GM10266 (cell line): ENCODE results near the gene COMMD10.

ENCODE experiments used
- DNase-seq: peaks from one replicate; pipeline ENCODE4 v3.0.0; 2012; ENCODE audit errors: extremely low spot score
- CTCF ChIP-seq: IDR thresholded peaks from 2 replicates; pipeline ENCODE4 v1.5.1; 2012; ENCODE audit warnings: mild to moderate bottlenecking, low read depth; ENCODE audit not compliant: control insufficient read depth, insufficient read depth; ENCODE audit errors: missing control alignments

Gene COMMD10

GRCh38 chr5:116272281-116272941 is 187.6 kb downstream of the COMMD10 start:
- TF ChIP-seq CTCF, result no peak
- no peak for DNase-seq

DNA sequence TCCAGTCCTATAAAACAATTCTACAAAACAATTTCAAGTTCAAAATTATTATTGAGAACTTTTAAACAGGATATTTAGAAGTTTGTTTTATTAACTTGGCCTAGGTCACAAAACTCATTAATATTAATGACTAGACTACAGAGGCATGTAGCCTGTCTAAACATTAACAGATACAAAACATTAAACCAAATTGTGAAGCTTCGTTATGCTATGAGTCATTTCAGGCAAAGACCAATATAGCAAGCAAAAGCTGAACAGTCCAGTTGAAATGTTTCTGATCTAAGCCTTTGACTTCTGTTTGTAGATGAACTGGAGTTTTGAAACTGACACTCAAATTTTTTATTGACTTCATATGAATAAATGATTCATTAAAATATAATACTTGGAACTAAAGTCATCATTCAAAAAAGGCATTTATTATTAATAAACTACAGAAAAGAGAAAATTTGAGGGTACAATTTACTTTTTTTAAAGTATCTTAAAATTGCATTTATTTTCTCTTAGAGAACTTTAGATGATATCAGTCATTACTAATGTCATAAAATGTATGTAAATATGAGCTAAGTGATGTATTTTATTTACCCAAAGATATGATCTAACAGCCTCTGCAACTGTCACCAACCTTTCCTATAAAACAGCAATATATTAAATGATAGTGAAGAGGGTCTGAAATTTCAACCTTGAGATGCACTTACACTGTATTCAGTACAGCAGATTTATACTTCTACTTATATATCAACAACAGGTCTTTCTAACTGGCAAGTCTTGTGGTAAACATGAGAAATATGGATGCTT is 188.8 kb downstream of the COMMD10 start:
- DNase-seq, result peak; percentile 2
- TF ChIP-seq CTCF, result no peak

GRCh38 chr5:116274251-116274650 is 189.4 kb downstream of the COMMD10 start:
- no peak for TF ChIP-seq CTCF
- DNase-seq, result no peak

- TF ChIP-seq CTCF, result no peak
- DNase-seq, result no peak
These were observed 190.5 kb downstream of the COMMD10 start for GRCh38 chr5:116275282-116275681.

DNA sequence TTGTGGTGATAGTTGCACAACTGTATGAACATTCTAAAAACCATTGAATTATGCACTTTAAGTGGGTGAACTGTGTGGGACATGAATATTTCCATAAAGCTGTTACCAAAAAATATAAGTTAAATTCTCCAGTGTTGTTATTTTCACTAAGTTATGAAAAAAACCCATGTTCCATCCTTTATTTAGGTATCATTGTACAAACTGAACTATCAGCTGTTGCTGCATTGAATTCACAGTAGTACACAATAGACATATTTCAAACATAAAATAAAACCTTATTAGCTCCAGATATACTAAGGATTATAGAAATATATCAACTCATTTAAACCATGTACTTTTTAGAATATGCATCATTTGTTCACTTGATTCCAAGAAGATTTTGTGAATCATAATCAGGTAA is 192.1 kb downstream of the COMMD10 start:
- no peak for TF ChIP-seq CTCF

GRCh38 chr5:116280149-116280803 is 195.5 kb downstream of the COMMD10 start:
- no peak for DNase-seq
- no peak for TF ChIP-seq CTCF

More for the DNA sequence above, 192.1 kb downstream of the COMMD10 start:
- no peak for DNase-seq

DNA sequence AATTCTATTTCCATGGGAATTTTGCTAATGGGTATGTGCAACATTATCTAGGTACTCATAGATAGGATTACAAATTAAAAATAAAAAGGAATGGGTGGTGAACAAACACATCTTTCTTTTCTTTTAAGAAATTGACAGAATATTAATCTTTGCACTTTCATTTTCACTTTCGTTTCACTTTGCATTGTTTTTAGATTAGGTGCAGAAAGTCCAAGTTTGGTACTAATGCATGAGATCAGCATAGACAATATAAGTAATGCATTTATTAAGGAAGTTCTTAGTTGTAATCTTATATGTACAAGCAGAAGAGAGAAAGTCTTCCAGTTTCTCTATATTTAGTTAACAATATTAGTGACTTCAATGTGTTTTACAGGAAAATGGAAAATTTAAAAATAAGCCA is 196.5 kb downstream of the COMMD10 start:
- TF ChIP-seq CTCF, result no peak
- DNase-seq, result no peak
